Trophoblast cell (in vitro differentiated cells and primary cell): ENCODE results near the gene RBMY1F. TPM values are rescaled to one million over a fixed set of nuclear protein-coding genes. Genes with fewer than 3 reads are reported as not detected.
"Not testable (repeated sequence)": the region's sequence is repeated elsewhere in the genome, so short reads cannot be mapped to it uniquely, and the experiment has no call there.

Experiments used
- DNase-seq, 2 donors: peaks; one replicate each; pipeline ENCODE4 v3.0.0-alpha.2; 2016
- H2AFZ ChIP-seq: 2 replicates; pipeline ENCODE4 v1.6.1; 2013; ENCODE audit warnings: low read length, moderate library complexity, mild to moderate bottlenecking; ENCODE audit not compliant: insufficient read depth, poor library complexity
- H2AK5ac ChIP-seq: 2 replicates; pipeline ENCODE4 v1.6.1; 2013; ENCODE audit warnings: mild to moderate bottlenecking, low read length
- H2BK120ac ChIP-seq: 2 replicates; pipeline ENCODE4 v1.6.1; 2013; ENCODE audit warnings: low read length, mild to moderate bottlenecking, moderate library complexity; ENCODE audit not compliant: insufficient read depth, poor library complexity
- H2BK12ac ChIP-seq: 2 replicates; pipeline ENCODE4 v1.6.1; 2013; ENCODE audit warnings: mild to moderate bottlenecking, low read length, moderate library complexity
- H2BK5ac ChIP-seq: 2 replicates; pipeline ENCODE4 v1.6.1; 2013; ENCODE audit warnings: low read length, low read depth, moderate library complexity, mild to moderate bottlenecking; ENCODE audit not compliant: poor library complexity
- H3K14ac ChIP-seq: 2 replicates; pipeline ENCODE4 v1.6.1; 2013; ENCODE audit warnings: mild to moderate bottlenecking, low read length
- H3K18ac ChIP-seq: 2 replicates; pipeline ENCODE4 v1.6.1; 2013; ENCODE audit warnings: mild to moderate bottlenecking, low read length
- H3K23ac ChIP-seq: 2 replicates; pipeline ENCODE4 v1.6.1; 2013; ENCODE audit warnings: low read length
- H3K27ac ChIP-seq: 2 replicates; pipeline ENCODE4 v1.5.1; 2013; ENCODE audit warnings: low read depth, mild to moderate bottlenecking, inconsistent platforms, low read length, moderate library complexity
- H3K27me3 ChIP-seq: 2 replicates; pipeline ENCODE4 v1.6.1; 2013; ENCODE audit warnings: inconsistent platforms, mild to moderate bottlenecking, low read length, moderate library complexity; ENCODE audit not compliant: insufficient read depth
- H3K36me3 ChIP-seq, 2 experiments: 1 replicate in 1 of 2; 2 replicates in 1 of 2; pipeline ENCODE4 v1.6.1; 2013; ENCODE audit warnings: low read length in 2 of 2, mild to moderate bottlenecking in 2 of 2, moderate library complexity in 1 of 2; ENCODE audit not compliant: insufficient read depth in 2 of 2, control insufficient read depth in 1 of 2
- H3K4ac ChIP-seq: 2 replicates; pipeline ENCODE4 v1.6.1; 2013; ENCODE audit warnings: low read depth, mild to moderate bottlenecking, low read length, moderate library complexity
- H3K4me1 ChIP-seq, 2 experiments: 1 replicate in 1 of 2; 2 replicates in 1 of 2; pipeline ENCODE4 v1.6.1; 2013; ENCODE audit warnings: low read length in 2 of 2, mild to moderate bottlenecking in 2 of 2, moderate library complexity in 1 of 2; ENCODE audit not compliant: insufficient read depth in 2 of 2, control insufficient read depth in 1 of 2
- H3K4me2 ChIP-seq: 2 replicates; pipeline ENCODE4 v1.6.1; 2013; ENCODE audit warnings: inconsistent platforms, mild to moderate bottlenecking, low read length, moderate library complexity
- H3K4me3 ChIP-seq: 2 replicates; pipeline ENCODE4 v1.5.1; 2013; ENCODE audit warnings: mild to moderate bottlenecking, low read depth, low read length, inconsistent platforms
- H3K79me1 ChIP-seq: one replicate; pipeline ENCODE4 v1.6.1; 2013; ENCODE audit warnings: low read length
- H3K79me2 ChIP-seq: 2 replicates; pipeline ENCODE4 v1.6.1; 2013; ENCODE audit warnings: low read length, mild to moderate bottlenecking; ENCODE audit not compliant: control insufficient read depth, insufficient read depth, poor library complexity
- H3K9ac ChIP-seq: 2 replicates; pipeline ENCODE4 v1.6.1; 2013; ENCODE audit warnings: mild to moderate bottlenecking, low read length
- H3K9me3 ChIP-seq: 2 replicates; pipeline ENCODE4 v1.6.1; 2013; ENCODE audit warnings: low read depth, mild to moderate bottlenecking, control low read depth, inconsistent platforms, low read length; ENCODE audit not compliant: insufficient read depth
- H4K12ac ChIP-seq: 2 replicates; pipeline ENCODE4 v1.6.1; 2013; ENCODE audit warnings: low read depth, mild to moderate bottlenecking, low read length, moderate library complexity
- H4K8ac ChIP-seq: 2 replicates; pipeline ENCODE4 v1.6.1; 2013; ENCODE audit warnings: low read depth, mild to moderate bottlenecking, low read length, moderate library complexity
- H4K91ac ChIP-seq: one replicate; pipeline ENCODE4 v1.6.1; 2013; ENCODE audit warnings: low read depth, mild to moderate bottlenecking, low read length, moderate library complexity
- WGBS: extraction: QIAGEN DNeasy Blood & Tissue Kit; methylation state at CpG from one replicate; pipeline ENCODE4 v1.1.7; 2013; ENCODE audit warnings: missing lambda C conversion rate; ENCODE audit not compliant: insufficient read length, insufficient coverage; ENCODE audit errors: extremely low coverage; 5-methylcytosine and 5-hydroxymethylcytosine counted together
- polyA plus RNA-seq: library from polyadenylated mRNA; stranded (reverse); fragments of 200-250 nt; gene quantifications from 2 replicates; pipeline ENCODE4 v1.2.3, GENCODE V29; 2013

RBMY1F gene
- not detected in 2 replicates for polyA plus RNA-seq

DNA sequence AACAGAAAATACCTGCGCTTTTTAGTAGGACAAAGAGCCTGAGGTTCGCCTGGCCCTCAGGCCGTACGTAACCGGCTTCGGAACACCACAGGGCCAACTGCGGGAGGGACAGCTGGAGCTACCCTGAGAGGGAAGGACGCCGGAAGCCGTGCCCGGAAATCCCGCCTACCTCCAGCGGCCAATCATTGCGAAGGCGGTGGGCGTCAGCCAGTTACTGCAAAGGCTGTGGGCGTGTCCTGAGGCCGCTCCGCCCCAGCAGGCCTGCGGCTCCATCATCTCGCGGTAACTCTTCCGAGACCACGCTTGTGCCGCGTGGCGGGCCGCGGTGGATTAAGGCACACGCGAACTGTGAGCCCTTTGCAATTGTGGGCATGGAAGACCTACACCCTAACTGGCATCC is at the start of gene RBMY1F:
TSS of gene RBMY1F (minus strand) at position 101 of the 400 bp plus-strand sequence. CDS start 1,954 bp downstream, outside the sequence.
- H3K79me1 ChIP-seq, H3K23ac ChIP-seq, H2BK12ac ChIP-seq, H4K12ac ChIP-seq, H3K14ac ChIP-seq, H3K27me3 ChIP-seq, H3K4ac ChIP-seq, H3K36me3 ChIP-seq, H3K9me3 ChIP-seq, DNase-seq, H2BK120ac ChIP-seq, H4K91ac ChIP-seq, H3K18ac ChIP-seq, H3K79me2 ChIP-seq, H4K8ac ChIP-seq, H3K4me3 ChIP-seq, H3K4me2 ChIP-seq, H2AFZ ChIP-seq, H3K27ac ChIP-seq, H3K9ac ChIP-seq, H2AK5ac ChIP-seq, H2BK5ac ChIP-seq, H3K4me1 ChIP-seq: not testable (repeated sequence)
- no CpG with 5 or more reads among the region's 31 CpGs for WGBS

DNA sequence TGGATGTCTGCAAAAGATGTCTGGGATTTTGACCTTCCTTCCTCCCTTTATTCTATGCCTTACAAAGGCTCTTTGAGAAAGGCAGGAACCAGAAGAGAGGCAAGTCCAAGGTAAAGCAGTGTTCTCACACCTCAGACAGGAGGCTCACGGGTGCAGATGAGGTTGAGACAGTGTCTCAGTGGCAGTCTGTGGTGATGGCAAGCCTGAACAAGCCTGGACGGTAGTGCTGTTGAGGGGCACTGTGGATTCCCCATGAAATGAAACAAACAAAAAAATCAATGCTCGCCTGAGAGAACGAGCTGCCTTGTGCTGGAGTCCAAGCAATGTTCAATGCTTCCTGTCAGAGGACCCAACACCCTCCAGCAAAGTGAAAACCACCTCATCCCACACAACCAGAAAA is 31.6 kb downstream of the RBMY1F start:
- H3K23ac ChIP-seq, H2BK12ac ChIP-seq, H2BK120ac ChIP-seq, H2AK5ac ChIP-seq, H3K79me2 ChIP-seq, H3K9ac ChIP-seq, H3K4ac ChIP-seq, H3K27ac ChIP-seq, H3K27me3 ChIP-seq, H2BK5ac ChIP-seq, H3K4me2 ChIP-seq, H3K18ac ChIP-seq, H4K8ac ChIP-seq, H3K79me1 ChIP-seq, H3K4me1 ChIP-seq, H4K91ac ChIP-seq, H3K14ac ChIP-seq, H3K4me3 ChIP-seq, H3K36me3 ChIP-seq, H3K9me3 ChIP-seq, DNase-seq, H4K12ac ChIP-seq, H2AFZ ChIP-seq: not testable (repeated sequence)
- no CpG with 5 or more reads among the region's 4 CpGs for WGBS

DNA sequence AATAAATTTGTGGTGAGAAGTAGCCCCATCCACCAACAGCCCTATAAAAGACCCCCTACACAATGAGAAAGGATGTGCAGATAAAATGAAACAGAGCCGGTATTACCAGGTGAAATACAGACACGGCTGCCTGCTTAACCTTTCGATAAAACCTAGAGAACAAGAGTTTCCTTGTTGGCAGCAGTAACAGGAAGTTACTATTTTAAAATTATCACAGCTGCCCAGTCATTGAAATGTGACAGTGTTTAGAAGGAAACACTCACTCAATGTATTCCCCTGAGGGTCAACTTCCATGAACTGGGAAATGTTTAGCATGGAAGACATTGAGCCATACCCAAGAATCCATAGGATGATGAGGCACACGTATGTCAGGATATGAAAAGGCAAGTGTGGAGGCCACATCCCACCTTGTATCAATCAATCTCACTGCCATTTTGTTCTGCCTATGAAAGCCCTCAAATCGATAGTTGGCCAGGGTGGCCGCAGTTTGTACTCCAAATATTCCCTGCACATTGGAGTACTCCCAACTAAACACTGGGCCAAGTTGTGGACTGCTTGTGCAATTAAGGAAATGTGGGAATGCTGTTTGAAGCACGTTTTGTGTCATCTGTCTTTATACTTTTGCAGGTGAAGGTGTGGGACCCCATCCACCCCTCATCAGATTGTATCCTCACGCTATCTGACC is 41.6 kb downstream of the RBMY1F start:
- not testable (repeated sequence) for H2AK5ac ChIP-seq, H3K23ac ChIP-seq, H3K9me3 ChIP-seq, H3K4me1 ChIP-seq, H2BK12ac ChIP-seq, H3K4me2 ChIP-seq, H3K4me3 ChIP-seq, H4K91ac ChIP-seq, DNase-seq, H3K36me3 ChIP-seq, H2BK120ac ChIP-seq, H3K14ac ChIP-seq, H2BK5ac ChIP-seq, H2AFZ ChIP-seq, H3K9ac ChIP-seq, H4K12ac ChIP-seq, H4K8ac ChIP-seq, H3K27me3 ChIP-seq, H3K79me1 ChIP-seq, H3K79me2 ChIP-seq, H3K27ac ChIP-seq, H3K4ac ChIP-seq, H3K18ac ChIP-seq
- WGBS, result no CpG with 5 or more reads among the region's 8 CpGs

DNA sequence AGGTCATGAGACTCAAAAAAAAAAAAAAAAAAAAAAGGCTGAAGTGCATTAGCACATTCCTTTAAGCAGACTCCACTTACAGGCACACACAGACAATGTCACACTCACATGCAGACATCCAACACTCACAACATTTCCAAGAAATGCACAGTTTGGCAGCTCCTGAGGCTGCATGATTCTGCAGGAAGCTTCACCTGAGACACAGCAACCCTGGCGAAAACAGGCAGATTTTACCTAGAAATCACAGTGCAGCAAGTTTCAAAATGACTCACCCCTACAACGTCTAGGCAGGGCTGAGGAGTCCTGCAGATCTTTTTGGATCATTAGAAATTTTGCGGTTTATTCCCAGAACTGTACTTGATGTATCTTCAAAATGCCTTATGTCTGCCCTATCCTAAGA is 48.0 kb downstream of the RBMY1F start:
- H3K79me1 ChIP-seq, H3K79me2 ChIP-seq: not testable (repeated sequence)
- no CpG with 5 or more reads among the region's 3 CpGs for whole genome bisulfite sequencing

More for the DNA sequence above, 48.0 kb downstream of the RBMY1F start:
- H4K91ac ChIP-seq, H2BK12ac ChIP-seq, H3K9me3 ChIP-seq, H4K12ac ChIP-seq, H3K9ac ChIP-seq, H3K4me3 ChIP-seq, H4K8ac ChIP-seq, H3K27ac ChIP-seq, H2AFZ ChIP-seq, H3K4me1 ChIP-seq, H3K27me3 ChIP-seq, H3K18ac ChIP-seq, H2BK5ac ChIP-seq, H3K36me3 ChIP-seq, H3K4me2 ChIP-seq, DNase-seq, H2BK120ac ChIP-seq, H3K4ac ChIP-seq, H2AK5ac ChIP-seq, H3K14ac ChIP-seq, H3K23ac ChIP-seq: not testable (repeated sequence)
